Subcutaneous abdominal adipose tissue (tissue), 5 donors: ENCODE measurements around the gene COL16A1.

Source experiments
- H3K27ac ChIP-seq: one replicate; pipeline ENCODE4 v1.7.0; 2013; ENCODE audit warnings: low read depth, mild to moderate bottlenecking, inconsistent platforms, low read length, moderate library complexity
- H3K27me3 ChIP-seq, 5 donors: one replicate each; pipeline ENCODE4 v1.7.0; 2013; ENCODE audit warnings: low read length in 5 of 5, inconsistent platforms in 1 of 5; ENCODE audit not compliant: control insufficient read depth in 5 of 5, insufficient read depth in 4 of 5
- H3K36me3 ChIP-seq, 5 donors: one replicate each; pipeline ENCODE4 v1.7.0; 2013; ENCODE audit warnings: low read length in 5 of 5; ENCODE audit not compliant: control insufficient read depth in 5 of 5, insufficient read depth in 5 of 5
- H3K4me1 ChIP-seq, 5 donors: one replicate each; pipeline ENCODE4 v1.7.0; 2013; ENCODE audit warnings: low read length in 5 of 5, mild to moderate bottlenecking in 3 of 5, moderate library complexity in 1 of 5; ENCODE audit not compliant: control insufficient read depth in 5 of 5, insufficient read depth in 5 of 5
- H3K4me3 ChIP-seq, 5 donors: one replicate each; pipeline ENCODE4 v1.7.0; 2013; ENCODE audit warnings: low read length in 5 of 5, low read depth in 1 of 5
- H3K9ac ChIP-seq, 5 donors: one replicate each; pipeline ENCODE4 v1.7.0; 2013; ENCODE audit warnings: low read length in 5 of 5, mild to moderate bottlenecking in 4 of 5, moderate library complexity in 3 of 5
- H3K9me3 ChIP-seq, 5 donors: one replicate each; pipeline ENCODE4 v1.7.0; 2013; ENCODE audit warnings: low read length in 5 of 5; ENCODE audit not compliant: control insufficient read depth in 5 of 5
- donor health status: healthy.
- donor health status: healthy.
- donor health status: healthy.
- donor health status: healthy.
- donor health status: healthy.

Gene COL16A1

GRCh38 chr1:31677401-31677800, 26.4 kb downstream of the COL16A1 start:
- Histone ChIP-seq H3K4me1 (peaks cover 0 to 43% (median 25%) of the 10 kb centered on the region in 5 donors), H3K36me3 (peaks cover 0 to 18% (median 14%) of the 10 kb centered on the region in 5 donors), H3K4me3 (no peak overlapping the region), H3K27me3 (peaks cover 0 to 3% (median 0%) of the 10 kb centered on the region in 5 donors), H3K9me3 (no peaks in the 10 kb centered on the region), H3K27ac (no peak overlapping the region), H3K9ac (no peak overlapping the region)

GRCh38 chr1:31675756-31676155, 28.1 kb downstream of the COL16A1 start:
- Histone ChIP-seq H3K4me1 (peaks cover 0 to 32% (median 29%) of the 10 kb centered on the region in 5 donors), H3K9ac (no peak overlapping the region), H3K36me3 (peaks cover 0 to 20% (median 17%) of the 10 kb centered on the region in 5 donors), H3K27me3 (peaks cover 0 to 3% (median 0%) of the 10 kb centered on the region in 5 donors), H3K4me3 (no peak overlapping the region), H3K9me3 (no peaks in the 10 kb centered on the region), H3K27ac (no peak overlapping the region)

DNA sequence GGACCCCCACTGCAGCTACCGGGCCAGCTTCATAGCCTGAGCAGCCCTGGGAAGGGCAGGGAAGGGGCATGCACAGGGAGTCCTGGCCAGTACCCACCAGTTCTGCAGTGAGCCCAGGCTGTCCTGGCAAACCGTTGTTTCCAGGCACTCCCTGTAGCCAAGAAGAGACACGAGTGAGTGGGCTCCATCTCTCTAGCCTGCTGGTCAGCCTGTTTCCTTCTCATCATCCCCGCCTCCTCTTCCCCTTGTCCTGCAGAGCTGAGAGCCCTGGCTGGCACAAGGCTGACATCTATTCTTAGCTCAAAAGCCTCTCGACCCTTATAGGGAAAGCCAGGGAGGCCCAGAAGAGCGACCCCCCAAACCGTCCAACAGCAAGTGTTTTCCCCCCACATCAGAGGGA, 28.7 kb downstream of the COL16A1 start:
- no peak overlapping the region for H3K27ac ChIP-seq
- no peaks in the 10 kb centered on the region for H3K9me3 ChIP-seq
- no peak overlapping the region for H3K4me3 ChIP-seq
- H3K4me1 ChIP-seq = peaks cover 2 to 37% (median 34%) of the 10 kb centered on the region in 5 donors
- H3K36me3 ChIP-seq = peaks cover 0 to 17% (median 15%) of the 10 kb centered on the region in 5 donors
- H3K9ac ChIP-seq = no peak overlapping the region
- H3K27me3 ChIP-seq = peaks cover 0 to 2% (median 0%) of the 10 kb centered on the region in 5 donors

DNA sequence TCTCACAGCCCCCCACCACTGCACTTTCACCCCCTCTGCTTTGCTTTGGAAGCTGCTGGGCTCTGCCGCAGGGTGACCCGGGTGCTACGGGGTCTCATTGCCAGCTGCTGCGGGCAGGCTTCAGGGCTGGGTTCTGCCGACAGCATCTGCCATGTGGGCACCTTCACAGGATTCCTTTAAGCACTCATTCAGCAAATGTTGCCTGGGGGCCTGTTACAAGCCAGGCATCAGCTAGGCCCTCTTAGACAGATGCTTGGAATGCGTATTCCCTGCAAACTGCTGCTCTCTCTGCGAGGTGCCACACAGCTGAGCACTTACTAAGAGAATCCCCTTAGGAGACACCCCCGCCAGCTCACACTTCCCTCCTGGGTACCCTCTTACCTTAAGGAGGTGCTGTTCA, 29.2 kb downstream of the COL16A1 start:
- Histone ChIP-seq H3K36me3 (peaks cover 0 to 14% (median 10%) of the 10 kb centered on the region in 5 donors), H3K27ac (no peak overlapping the region), H3K9ac (no peak overlapping the region), H3K9me3 (no peaks in the 10 kb centered on the region), H3K27me3 (no peaks in the 10 kb centered on the region), H3K4me3 (no peak overlapping the region), H3K4me1 (peaks cover 4 to 42% (median 40%) of the 10 kb centered on the region in 5 donors)

- no peaks in the 10 kb centered on the region for H3K27me3 ChIP-seq
- peaks cover 0 to 14% (median 9%) of the 10 kb centered on the region in 5 donors for H3K36me3 ChIP-seq
- H3K4me3 ChIP-seq = no peak overlapping the region
- no peak overlapping the region for H3K27ac ChIP-seq
- no peaks in the 10 kb centered on the region for H3K9me3 ChIP-seq
- no peak overlapping the region for H3K9ac ChIP-seq
- H3K4me1 ChIP-seq = peaks cover 5 to 51% (median 40%) of the 10 kb centered on the region in 5 donors
These were observed 30.4 kb downstream of the COL16A1 start for GRCh38 chr1:31673433-31673832.

- Histone ChIP-seq H3K27me3 (no peaks in the 10 kb centered on the region), H3K4me3 (no peak overlapping the region), H3K36me3 (peaks cover 0 to 14% (median 9%) of the 10 kb centered on the region in 5 donors), H3K9me3 (no peaks in the 10 kb centered on the region), H3K9ac (no peak overlapping the region), H3K27ac (no peak overlapping the region), H3K4me1 (peaks cover 5 to 52% (median 40%) of the 10 kb centered on the region in 5 donors)
These were observed 30.8 kb downstream of the COL16A1 start for GRCh38 chr1:31672986-31673385.

- H3K36me3 ChIP-seq = peaks cover 0 to 14% (median 6%) of the 10 kb centered on the region in 5 donors
These were observed 32.1 kb downstream of the COL16A1 start for GRCh38 chr1:31671561-31672201.

DNA sequence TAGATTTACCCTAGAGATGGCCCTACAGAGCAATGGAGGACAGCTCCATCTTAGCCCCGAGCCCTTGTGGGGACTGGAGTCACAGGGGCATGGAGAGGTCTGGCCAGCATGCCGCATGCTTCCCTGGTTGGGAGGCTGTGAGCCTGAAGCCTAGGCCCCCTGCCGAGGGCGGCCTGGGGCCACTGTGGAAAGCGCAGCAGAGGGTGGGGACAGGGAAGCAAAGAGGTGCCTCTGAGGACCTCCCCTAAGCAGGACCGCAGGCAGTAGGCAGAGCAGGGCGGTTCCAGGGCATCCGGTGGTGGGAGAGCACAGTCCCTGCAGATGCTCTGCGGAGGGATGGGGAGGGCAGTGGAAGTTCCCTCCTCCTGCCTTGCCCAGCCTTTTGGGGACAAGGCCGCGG, 32.7 kb downstream of the COL16A1 start:
- Histone ChIP-seq H3K36me3 (peaks cover 0 to 14% (median 6%) of the 10 kb centered on the region in 5 donors), H3K4me3 (no peak overlapping the region), H3K27ac (no peak overlapping the region), H3K9me3 (no peaks in the 10 kb centered on the region), H3K4me1 (peaks cover 5 to 52% (median 41%) of the 10 kb centered on the region in 5 donors), H3K9ac (no peak overlapping the region), H3K27me3 (peaks cover 0 to 2% (median 0%) of the 10 kb centered on the region in 5 donors)

More at GRCh38 chr1:31671561-31672201, 32.1 kb downstream of the COL16A1 start:
- no peak overlapping the region for H3K27ac ChIP-seq
- H3K4me3 ChIP-seq = no peak overlapping the region
- H3K4me1 ChIP-seq = peaks cover 5 to 53% (median 43%) of the 10 kb centered on the region in 5 donors
- no peak overlapping the region for H3K9ac ChIP-seq
- peaks cover 0 to 2% (median 0%) of the 10 kb centered on the region in 5 donors for H3K27me3 ChIP-seq
- H3K9me3 ChIP-seq = no peaks in the 10 kb centered on the region

- Histone ChIP-seq H3K4me3 (peak overlapping the region in 4 of 5 donors; percentile 39 to 54 (median 47)), H3K9ac (peak overlapping the region in 1 of 5 donors; percentile 25), H3K4me1 (peaks cover 5 to 50% (median 40%) of the 10 kb centered on the region in 5 donors), H3K36me3 (peaks cover 0 to 14% (median 6%) of the 10 kb centered on the region in 5 donors), H3K27ac (no peak overlapping the region), H3K9me3 (no peaks in the 10 kb centered on the region), H3K27me3 (peaks cover 0 to 2% (median 0%) of the 10 kb centered on the region in 5 donors)
These were observed 33.2 kb downstream of the COL16A1 start for GRCh38 chr1:31670593-31670964.

- H3K27me3 ChIP-seq = peaks cover 0 to 2% (median 0%) of the 10 kb centered on the region in 5 donors
These were observed 33.8 kb downstream of the COL16A1 start for GRCh38 chr1:31669786-31670592.

More at GRCh38 chr1:31669786-31670592, 33.8 kb downstream of the COL16A1 start:
- H3K4me3 ChIP-seq = peak overlapping the region; percentile 23 to 54 (median 41)
- H3K27ac ChIP-seq = no peak overlapping the region
- H3K4me1 ChIP-seq = peaks cover 5 to 50% (median 40%) of the 10 kb centered on the region in 5 donors
- peak overlapping the region in 1 of 5 donors; percentile 25 for H3K9ac ChIP-seq
- H3K9me3 ChIP-seq = no peaks in the 10 kb centered on the region
- H3K36me3 ChIP-seq = peaks cover 0 to 14% (median 7%) of the 10 kb centered on the region in 5 donors
